Glutamatergic neuron (in vitro differentiated cells): ENCODE data around the gene SLC25A19. TPM values are rescaled to one million over a fixed set of nuclear protein-coding genes. Genes with fewer than 3 reads are reported as not detected.
"Not testable (repeated sequence)": the region's sequence is repeated elsewhere in the genome, so short reads cannot be mapped to it uniquely, and the experiment has no call there.

Experiments
- DNase-seq: peaks from one replicate; pipeline ENCODE4 v3.0.0; 2022
- H3K27ac Mint-ChIP-seq: one replicate; pipeline ENCODE4 v1.8.0; 2020; ENCODE audit warnings: mild to moderate bottlenecking, mixed read lengths, inconsistent platforms; ENCODE audit not compliant: unreplicated experiment
- H3K27me3 Mint-ChIP-seq: one replicate; pipeline ENCODE4 v1.8.0; 2020; ENCODE audit warnings: mild to moderate bottlenecking, moderate library complexity, mixed read lengths, inconsistent platforms; ENCODE audit not compliant: unreplicated experiment
- H3K36me3 Mint-ChIP-seq: one replicate; pipeline ENCODE4 v1.8.0; 2020; ENCODE audit warnings: mild to moderate bottlenecking, mixed read lengths, inconsistent platforms; ENCODE audit not compliant: unreplicated experiment
- H3K4me1 Mint-ChIP-seq: one replicate; pipeline ENCODE4 v1.8.0; 2020; ENCODE audit warnings: mild to moderate bottlenecking, low read depth, mixed read lengths, inconsistent platforms; ENCODE audit not compliant: unreplicated experiment
- H3K4me3 Mint-ChIP-seq: one replicate; pipeline ENCODE4 v1.8.0; 2020; ENCODE audit warnings: mild to moderate bottlenecking, mixed read lengths, inconsistent platforms; ENCODE audit not compliant: unreplicated experiment
- H3K9me3 Mint-ChIP-seq: one replicate; pipeline ENCODE4 v1.8.0; 2020; ENCODE audit warnings: mild to moderate bottlenecking, moderate library complexity, mixed read lengths, inconsistent platforms; ENCODE audit not compliant: unreplicated experiment
- CTCF ChIP-seq: fragments of 200-600 bp; sonication (generic); IDR thresholded peaks from one replicate; pipeline ENCODE4 v1.5.0; 2021; ENCODE audit not compliant: partially characterized antibody, unreplicated experiment
- total RNA-seq: library from RNA; stranded (reverse); fragmentation: NEBNext Ultra II Directional; extraction: Animal tissue kit (Norgen Biotek cat#: 25700); gene quantifications from one replicate; pipeline ENCODE4 v1.2.1, GENCODE V29; 2021; ENCODE audit not compliant: unreplicated experiment

Gene SLC25A19
- total RNA-seq, 1 donor from 2014 or later: 9.3 TPM

GRCh38 chr17:75289832-75290337, 652 bp upstream of the SLC25A19 start:
- peak; percentile 4 for TF ChIP-seq CTCF
- no peaks in the 10 kb centered on the region for H3K36me3 Mint-ChIP-seq
- no peak overlapping the region for H3K27ac Mint-ChIP-seq
- H3K27me3 Mint-ChIP-seq: peaks cover 3% of the 10 kb centered on the region
- peak overlapping the region; percentile 94 for H3K4me3 Mint-ChIP-seq
- DNase-seq: no peak
- peaks cover 2% of the 10 kb centered on the region for H3K4me1 Mint-ChIP-seq
- H3K9me3 Mint-ChIP-seq: peaks cover 1% of the 10 kb centered on the region

GRCh38 chr17:75288770-75289114, 491 bp downstream of the SLC25A19 start:
- no peak for TF ChIP-seq CTCF
- Mint-ChIP-seq H3K27me3 (peaks cover 3% of the 10 kb centered on the region), H3K36me3 (no peaks in the 10 kb centered on the region), H3K9me3 (peaks cover 1% of the 10 kb centered on the region), H3K27ac (no peak overlapping the region), H3K4me3 (peak overlapping the region; percentile 94), H3K4me1 (peaks cover 2% of the 10 kb centered on the region)
- DNase-seq: no peak

GRCh38 chr17:75288359-75288758, 874 bp downstream of the SLC25A19 start:
- TF ChIP-seq CTCF: no peak
- peaks cover 1% of the 10 kb centered on the region for H3K9me3 Mint-ChIP-seq
- no peaks in the 10 kb centered on the region for H3K36me3 Mint-ChIP-seq
- peaks cover 2% of the 10 kb centered on the region for H3K4me1 Mint-ChIP-seq
- peak overlapping the region; percentile 94 for H3K4me3 Mint-ChIP-seq
- peaks cover 3% of the 10 kb centered on the region for H3K27me3 Mint-ChIP-seq
- no peak for DNase-seq
- H3K27ac Mint-ChIP-seq: no peak overlapping the region

- Mint-ChIP-seq H3K36me3 (no peaks in the 10 kb centered on the region), H3K27ac (no peak overlapping the region), H3K27me3 (peaks cover 3% of the 10 kb centered on the region), H3K4me3 (no peak overlapping the region), H3K4me1 (peaks cover 2% of the 10 kb centered on the region), H3K9me3 (peaks cover 1% of the 10 kb centered on the region)
- no peak for DNase-seq
- no peak for TF ChIP-seq CTCF
Measured at GRCh38 chr17:75287221-75287620, 2.0 kb downstream of the SLC25A19 start.

GRCh38 chr17:75285123-75285522, 4.1 kb downstream of the SLC25A19 start:
- Mint-ChIP-seq H3K4me1 (peaks cover 2% of the 10 kb centered on the region), H3K27me3 (peaks cover 3% of the 10 kb centered on the region), H3K36me3 (no peaks in the 10 kb centered on the region), H3K27ac (no peak overlapping the region), H3K4me3 (no peak overlapping the region), H3K9me3 (peaks cover 1% of the 10 kb centered on the region)
- TF ChIP-seq CTCF: no peak
- DNase-seq: no peak

- not testable (repeated sequence) for H3K4me3 Mint-ChIP-seq, H3K9me3 Mint-ChIP-seq, H3K27me3 Mint-ChIP-seq, H3K27ac Mint-ChIP-seq, H3K36me3 Mint-ChIP-seq, DNase-seq, H3K4me1 Mint-ChIP-seq
Measured at GRCh38 chr17:75280189-75280588, 9.0 kb downstream of the SLC25A19 start.
